Left kidney (tissue), 2 donors: ENCODE results near the gene ENO3. TPM values are rescaled to one million over a fixed set of nuclear protein-coding genes. Genes with fewer than 3 reads are reported as not detected.

ENCODE experiments used
- DNase-seq: peaks from one replicate; pipeline ENCODE4 v3.0.0-alpha.2; 2013
- polyA plus RNA-seq: library from polyadenylated mRNA; unstranded; fragments of 120-200 nt; gene quantifications from one replicate; pipeline ENCODE4 v1.2.1, GENCODE V29; 2013; ENCODE audit not compliant: insufficient read length

ENO3 gene
- polyA plus RNA-seq, 1 donor, result 23.4 TPM

- DNase-seq, result peak; percentile 88
Measured at GRCh38 chr17:4948166-4948930, 2.6 kb upstream of the ENO3 start, which contains the start of gene PFN1. PFN1 (minus strand) TSS chr17:4948530; CDS start chr17:4948394, 136 bp downstream.

- peak; percentile 91 for DNase-seq
Measured at GRCh38 chr17:4948931-4949320, 2.0 kb upstream of the ENO3 start.

- no peak for DNase-seq
Measured at GRCh38 chr17:4949321-4950074, 1.4 kb upstream of the ENO3 start.

DNA sequence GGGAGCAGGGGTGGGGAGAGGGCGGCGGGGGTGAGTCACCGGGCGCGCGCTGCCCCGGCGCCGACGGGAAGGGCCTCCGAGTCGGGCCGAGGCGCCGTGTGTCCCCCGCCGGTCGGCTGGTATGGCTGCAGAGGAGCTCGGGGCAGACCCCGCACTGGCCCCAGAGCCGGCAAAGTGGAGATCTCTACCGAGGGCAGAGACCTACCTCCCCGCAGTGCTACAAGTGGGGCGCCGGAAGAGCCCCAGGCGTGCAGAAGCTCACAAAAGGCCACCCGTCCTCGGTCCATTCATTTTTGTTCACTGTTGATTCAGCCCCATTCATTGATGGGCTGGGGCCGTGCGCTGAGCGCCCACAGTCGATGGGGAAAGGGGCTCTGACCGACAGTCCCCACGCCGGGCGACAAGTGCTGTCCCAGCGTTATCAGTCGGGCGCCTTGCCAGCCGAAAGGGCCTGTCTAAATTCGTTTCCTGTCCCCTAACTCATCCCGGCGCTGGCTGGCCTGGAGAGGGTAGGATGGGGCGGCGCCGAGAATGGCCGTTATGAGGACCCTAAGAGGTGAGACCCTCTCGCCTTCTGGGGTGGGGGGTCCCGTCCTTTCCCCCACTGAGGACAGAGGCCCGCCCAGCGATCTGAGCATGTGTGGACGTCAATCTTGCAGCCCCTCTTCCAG, 709 bp upstream of the ENO3 start:
- DNase-seq, result no peak

DNA sequence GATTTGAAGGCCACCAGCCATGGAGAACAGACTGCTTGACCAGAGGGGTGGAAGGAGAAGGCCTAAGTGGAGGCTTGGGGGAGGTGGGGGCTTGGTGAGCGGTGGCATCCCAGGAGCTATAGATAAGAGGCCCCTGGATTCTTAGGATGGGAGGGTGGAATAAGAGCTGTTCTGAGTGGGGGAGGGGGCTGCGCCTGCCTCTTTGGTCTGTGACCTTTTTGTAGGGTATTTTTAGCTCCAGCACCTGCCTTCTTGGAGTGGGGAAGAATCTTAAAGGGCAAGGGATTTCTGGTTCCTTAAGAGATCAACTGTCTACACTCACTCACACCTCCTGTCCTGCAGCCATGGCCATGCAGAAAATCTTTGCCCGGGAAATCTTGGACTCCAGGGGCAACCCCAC, 567 bp downstream of the ENO3 start:
- no peak for DNase-seq

- DNase-seq, result no peak
Measured at GRCh38 chr17:4953451-4953961, 2.6 kb downstream of the ENO3 start.

GRCh38 chr17:4955091-4955490, 4.2 kb downstream of the ENO3 start:
- DNase-seq, result no peak

DNA sequence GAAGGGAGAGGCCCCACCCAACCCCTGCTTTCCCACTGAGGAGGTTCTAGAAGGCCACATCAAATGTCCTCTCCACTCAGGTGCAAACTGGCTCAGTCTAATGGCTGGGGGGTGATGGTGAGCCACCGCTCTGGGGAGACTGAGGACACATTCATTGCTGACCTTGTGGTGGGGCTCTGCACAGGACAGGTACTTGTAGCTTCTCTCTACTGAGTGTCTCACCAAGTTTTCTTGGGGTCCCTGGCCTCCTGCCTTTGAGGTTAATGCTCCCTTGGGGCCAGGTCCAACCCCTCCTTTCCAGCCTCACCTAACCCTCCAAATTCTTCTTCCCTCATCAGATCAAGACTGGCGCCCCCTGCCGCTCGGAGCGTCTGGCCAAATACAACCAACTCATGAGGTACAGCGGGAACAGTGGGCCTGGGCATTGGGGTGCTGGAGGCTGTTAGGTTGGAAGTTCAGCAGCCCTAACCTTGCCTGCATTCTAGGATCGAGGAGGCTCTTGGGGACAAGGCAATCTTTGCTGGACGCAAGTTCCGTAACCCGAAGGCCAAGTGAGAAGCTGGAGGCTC, 5.7 kb downstream of the ENO3 start:
- DNase-seq, result no peak

- DNase-seq, result no peak
Measured at GRCh38 chr17:4958102-4958501, 7.2 kb downstream of the ENO3 start.

- no peak for DNase-seq
Measured at GRCh38 chr17:4959261-4959965, 8.5 kb downstream of the ENO3 start.

- no peak for DNase-seq
Measured at GRCh38 chr17:4960279-4960922, 9.5 kb downstream of the ENO3 start.

DNA sequence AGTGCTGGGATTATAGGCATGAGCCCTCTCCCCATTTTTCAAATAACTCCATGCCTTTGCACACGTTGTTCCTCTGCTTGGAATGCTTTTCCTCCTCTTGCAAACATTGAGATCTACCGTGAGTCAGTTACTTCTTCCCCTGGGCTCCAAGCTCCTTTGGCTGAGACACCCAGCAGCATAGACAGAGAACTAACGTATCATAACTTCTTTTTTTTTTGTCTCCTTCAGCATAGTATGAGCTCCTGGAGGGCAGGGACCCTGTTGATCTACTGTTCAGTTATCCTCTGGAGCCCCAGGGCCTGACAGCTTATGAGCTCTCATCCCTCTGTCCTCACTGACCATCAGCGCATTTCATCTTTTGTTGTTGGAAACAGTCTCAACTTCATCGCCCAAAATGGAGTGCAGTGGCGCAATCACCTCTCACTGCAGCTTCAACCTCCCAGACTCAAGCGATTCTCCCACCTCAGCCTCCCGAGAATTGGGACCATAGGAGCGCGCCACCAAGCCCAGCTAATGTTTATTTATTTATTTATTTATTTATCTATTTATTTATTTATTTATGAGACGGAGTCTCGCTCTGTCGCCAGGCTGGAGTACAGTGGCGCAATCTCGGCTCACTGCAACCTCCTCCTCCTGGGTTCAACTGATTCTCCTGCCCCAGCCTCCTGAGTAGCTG, 14.5 kb downstream of the ENO3 start:
- no peak for DNase-seq

- peak; percentile 99 for DNase-seq
Measured at GRCh38 chr17:4966844-4967538, 16.1 kb downstream of the ENO3 start.

- peak; percentile 97 for DNase-seq
Measured at GRCh38 chr17:4967539-4968485, 16.9 kb downstream of the ENO3 start, which contains the start of gene SPAG7. SPAG7 (minus strand) TSS chr17:4967817; CDS start chr17:4967804, 13 bp downstream.

GRCh38 chr17:4968486-4969046, 17.6 kb downstream of the ENO3 start:
- no peak for DNase-seq

DNA sequence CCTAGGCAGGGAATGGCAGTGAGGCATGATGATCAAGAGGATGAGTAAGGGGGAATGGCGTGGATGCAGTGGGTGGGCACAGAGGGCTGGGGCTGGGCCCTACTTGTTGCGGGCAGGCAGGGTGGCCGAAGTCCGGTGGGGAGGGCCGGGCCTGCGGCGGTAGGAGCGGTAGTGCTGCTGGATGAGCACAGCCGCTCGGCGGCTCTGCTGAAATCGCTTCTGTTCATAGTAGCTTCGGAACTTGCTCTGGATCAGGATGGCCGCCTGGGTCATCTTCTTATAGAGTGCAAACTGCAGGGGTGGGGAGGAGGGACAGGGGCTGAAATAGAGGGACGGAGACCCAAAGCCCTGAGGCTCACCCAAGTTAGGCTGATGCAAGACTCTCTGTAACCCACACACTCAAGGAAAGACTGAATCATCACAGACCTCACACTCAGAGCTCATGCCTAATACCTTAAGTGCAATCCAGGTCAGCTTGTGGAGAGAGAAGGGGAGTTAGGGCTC, 18.2 kb downstream of the ENO3 start:
- DNase-seq, result no peak

DNA sequence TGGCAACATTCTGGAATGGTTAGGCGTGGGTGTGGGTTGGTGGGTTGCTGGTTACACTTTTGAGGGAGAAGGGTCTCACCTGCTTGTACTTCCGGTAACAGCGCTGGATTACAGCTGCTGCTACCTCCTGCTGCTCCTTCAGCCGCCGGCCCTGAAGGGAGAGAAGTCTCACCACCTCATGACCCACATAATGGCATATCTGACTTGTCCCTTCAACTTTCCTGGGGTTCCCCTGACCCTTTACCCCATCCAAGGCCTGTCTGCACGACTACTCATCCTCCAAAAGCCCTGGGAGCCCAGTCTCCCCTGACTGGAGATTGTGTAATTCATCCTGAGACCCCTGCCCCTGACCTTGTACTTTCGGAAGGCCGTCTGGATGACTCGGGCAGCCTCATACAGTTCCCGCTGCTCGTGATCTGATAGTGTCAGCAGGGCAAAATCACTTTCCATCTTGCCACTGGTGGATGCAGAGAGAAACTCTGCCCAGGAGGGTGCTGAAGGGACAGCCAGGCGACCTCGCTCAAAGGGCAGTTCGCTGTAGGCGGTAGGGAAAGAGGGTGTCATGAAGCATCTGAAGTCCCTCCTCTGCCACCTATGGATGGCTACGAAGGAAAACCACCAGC, 18.7 kb downstream of the ENO3 start:
- no peak for DNase-seq

DNA sequence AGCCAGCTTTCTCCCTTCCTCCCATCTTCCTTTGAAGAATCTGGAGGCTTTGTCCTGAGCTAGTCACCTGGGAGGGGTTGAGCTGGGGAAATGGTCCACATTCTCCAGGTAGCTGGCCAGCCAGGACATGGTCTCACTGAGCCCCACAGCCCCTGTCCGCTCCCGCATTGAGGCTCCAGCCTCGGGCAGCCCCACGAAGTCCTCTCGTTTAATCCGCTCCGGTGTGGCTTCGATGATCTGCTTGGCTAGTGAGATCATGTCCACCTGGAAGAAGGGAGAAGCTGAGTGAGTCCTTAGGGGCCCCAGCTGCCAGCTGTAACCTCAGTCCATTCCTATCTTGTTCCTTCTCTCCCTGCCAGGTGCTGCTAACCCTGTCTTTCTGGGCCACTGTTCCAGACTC, 19.4 kb downstream of the ENO3 start:
- DNase-seq, result no peak
